ENCODE results near the gene MCCC1.

MCCC1 gene

DNA sequence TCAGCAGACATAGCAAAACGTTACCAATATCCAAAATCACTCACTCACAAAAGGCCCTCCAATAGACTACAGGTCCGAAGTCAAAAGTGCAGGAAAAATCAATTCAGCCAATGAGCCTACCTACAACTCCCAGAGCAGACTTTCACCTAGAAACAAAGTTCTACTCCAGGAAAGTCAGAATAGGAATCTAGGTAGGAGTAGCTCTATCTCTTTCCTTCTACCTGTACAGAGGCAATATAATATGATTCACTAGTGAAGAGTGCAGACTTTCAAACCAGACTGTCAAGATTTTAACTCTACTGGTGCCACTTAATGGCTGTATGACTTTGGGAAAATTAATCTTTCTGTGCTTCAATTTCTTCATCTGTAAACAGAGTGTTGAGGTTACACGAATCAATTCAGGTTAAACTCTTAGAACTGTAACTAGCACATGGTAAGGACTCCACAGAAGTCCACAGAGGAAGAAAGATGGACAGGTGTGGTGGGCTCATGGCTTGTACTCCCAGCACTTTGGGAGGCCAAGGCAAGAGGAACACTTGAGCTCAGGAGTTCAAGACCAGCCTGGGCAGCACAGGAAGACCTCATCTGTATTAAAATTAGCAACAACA, 128.4 kb downstream of the MCCC1 start:
- no peak for TF ChIP-seq POLR2AphosphoS5 (IDR thresholded peaks at IDR 0.05; ENCODE audit: low read depth, low read length)
- no peak for TF ChIP-seq TAF1 (IDR thresholded peaks at IDR 0.05; ENCODE audit: borderline replicate concordance, insufficient read depth, low read length)
- no peak for TF ChIP-seq SIN3A (IDR thresholded peaks at IDR 0.05; ENCODE audit: borderline replicate concordance, insufficient read depth, low read length)
- TF ChIP-seq REST (IDR thresholded peaks at IDR 0.05; ENCODE audit: insufficient read depth in 1 of 2, low read depth in 2 of 2, low read length in 2 of 2) = no peak
- TF ChIP-seq FOXP2 (optimal IDR thresholded peaks at IDR 0.05; ENCODE audit: borderline replicate concordance, extremely low read depth, extremely low read length, insufficient read depth) = no peak

- no peak for TF ChIP-seq POLR2AphosphoS5 (IDR thresholded peaks at IDR 0.05; ENCODE audit: low read depth, low read length)
- no peak for TF ChIP-seq TAF1 (IDR thresholded peaks at IDR 0.05; ENCODE audit: borderline replicate concordance, insufficient read depth, low read length)
- no peak for TF ChIP-seq REST (IDR thresholded peaks at IDR 0.05; ENCODE audit: insufficient read depth in 1 of 2, low read depth in 2 of 2, low read length in 2 of 2)
- no peak for TF ChIP-seq FOXP2 (optimal IDR thresholded peaks at IDR 0.05; ENCODE audit: borderline replicate concordance, extremely low read depth, extremely low read length, insufficient read depth)
- no peak for TF ChIP-seq SIN3A (IDR thresholded peaks at IDR 0.05; ENCODE audit: borderline replicate concordance, insufficient read depth, low read length)
These were observed 129.4 kb downstream of the MCCC1 start for GRCh38 chr3:182969853-182970252.

- TF ChIP-seq TAF1 (IDR thresholded peaks at IDR 0.05; ENCODE audit: borderline replicate concordance, insufficient read depth, low read length) = no peak
These were observed 130.0 kb downstream of the MCCC1 start for GRCh38 chr3:182969277-182969676.

DNA sequence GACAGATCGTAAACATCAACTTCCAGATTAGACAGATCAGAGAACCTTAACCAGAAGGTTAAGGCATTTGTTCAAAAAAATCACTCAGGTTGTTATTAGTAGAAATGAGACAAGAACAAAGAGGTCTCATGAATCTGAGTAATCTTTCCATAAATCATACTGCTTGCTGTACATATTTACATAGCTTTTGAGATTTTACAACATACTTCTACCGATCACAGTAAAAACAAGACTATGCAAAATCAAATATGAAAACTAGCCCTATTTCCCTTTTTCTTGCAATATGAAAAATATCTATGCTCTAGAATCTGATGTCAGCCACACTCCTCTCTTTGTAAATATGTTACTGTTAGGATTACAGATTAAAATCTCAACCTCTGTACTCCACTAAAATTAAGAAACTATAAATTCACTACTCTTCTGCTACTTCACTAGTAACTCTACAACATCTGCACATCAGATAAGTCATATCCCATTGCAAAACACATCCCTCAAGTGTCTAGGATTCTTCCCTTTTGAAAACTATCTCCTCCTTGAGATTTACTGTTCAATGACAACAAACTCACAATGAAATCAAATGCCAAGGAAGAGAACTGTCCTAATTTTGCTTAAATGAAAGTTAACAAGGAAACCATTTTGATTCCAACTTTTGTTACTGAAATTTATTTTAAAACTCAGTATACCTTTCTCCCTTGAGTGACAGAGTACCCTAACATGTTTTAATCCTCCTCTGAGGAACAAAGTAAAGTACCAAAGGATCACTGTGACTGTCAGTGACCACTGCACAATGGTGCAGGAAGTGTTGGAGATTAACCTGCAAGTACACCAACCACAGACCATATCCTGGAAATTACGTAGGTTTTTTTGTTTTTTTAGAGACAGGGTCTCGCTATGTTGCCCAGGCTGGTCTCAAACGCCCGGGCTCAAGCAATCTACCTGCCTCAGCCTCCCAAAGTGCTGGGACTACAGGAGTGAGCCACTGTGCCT, 131.8 kb downstream of the MCCC1 start:
- no peak for TF ChIP-seq TAF1 (IDR thresholded peaks at IDR 0.05; ENCODE audit: borderline replicate concordance, insufficient read depth, low read length)
- TF ChIP-seq POLR2AphosphoS5 (IDR thresholded peaks at IDR 0.05; ENCODE audit: low read depth, low read length) = no peak
- TF ChIP-seq REST (IDR thresholded peaks at IDR 0.05; ENCODE audit: insufficient read depth in 1 of 2, low read depth in 2 of 2, low read length in 2 of 2) = no peak
- no peak for TF ChIP-seq FOXP2 (optimal IDR thresholded peaks at IDR 0.05; ENCODE audit: borderline replicate concordance, extremely low read depth, extremely low read length, insufficient read depth)
- no peak for TF ChIP-seq SIN3A (IDR thresholded peaks at IDR 0.05; ENCODE audit: borderline replicate concordance, insufficient read depth, low read length)

GRCh38 chr3:182965861-182966366, 133.4 kb downstream of the MCCC1 start:
- no peak for TF ChIP-seq TAF1 (IDR thresholded peaks at IDR 0.05; ENCODE audit: borderline replicate concordance, insufficient read depth, low read length)
- TF ChIP-seq FOXP2 (optimal IDR thresholded peaks at IDR 0.05; ENCODE audit: borderline replicate concordance, extremely low read depth, extremely low read length, insufficient read depth) = no peak
- no peak for TF ChIP-seq REST (IDR thresholded peaks at IDR 0.05; ENCODE audit: insufficient read depth in 1 of 2, low read depth in 2 of 2, low read length in 2 of 2)
- TF ChIP-seq POLR2AphosphoS5 (IDR thresholded peaks at IDR 0.05; ENCODE audit: low read depth, low read length) = no peak
- TF ChIP-seq SIN3A (IDR thresholded peaks at IDR 0.05; ENCODE audit: borderline replicate concordance, insufficient read depth, low read length) = no peak
